Keratinocyte (primary cell): ENCODE measurements around the gene MROH7. TPM values are rescaled to one million over a fixed set of nuclear protein-coding genes. Genes with fewer than 3 reads are reported as not detected.

Source experiments
- DNase-seq: peaks from one replicate; pipeline ENCODE4 v3.0.0-alpha.2; 2011; ENCODE audit warnings: low read depth, missing footprints, low spot score
- FAIRE-seq: peaks from 2 replicates; lab custom pipeline; 2011; peaks lifted over from hg19 to GRCh38; lab: Jason Lieb, UNC
- H2AFZ ChIP-seq: 2 replicates; pipeline ENCODE4 v1.6.0; 2012; ENCODE audit warnings: low read length, control low read depth, inconsistent platforms; ENCODE audit not compliant: control insufficient read depth
- H3K27ac ChIP-seq: 2 replicates; pipeline ENCODE4 v1.5.1; 2011; ENCODE audit warnings: low read length; ENCODE audit not compliant: control insufficient read depth, insufficient read depth
- H3K27me3 ChIP-seq: 3 replicates; pipeline ENCODE4 v1.6.0; 2011; ENCODE audit warnings: low read length; ENCODE audit not compliant: control insufficient read depth, insufficient read depth; ENCODE audit errors: extremely low read depth
- H3K36me3 ChIP-seq, 2 experiments: 2 replicates in 1 of 2; 3 replicates in 1 of 2; pipeline ENCODE4 v1.5.1; 2011; ENCODE audit warnings: low read length in 2 of 2, mild to moderate bottlenecking in 1 of 2; ENCODE audit not compliant: control insufficient read depth in 2 of 2, insufficient read depth in 2 of 2; ENCODE audit errors: extremely low read depth in 1 of 2
- H3K4me1 ChIP-seq: 3 replicates; pipeline ENCODE4 v1.5.1; 2011; ENCODE audit warnings: low read length; ENCODE audit not compliant: control insufficient read depth, insufficient read depth; ENCODE audit errors: extremely low read depth
- H3K4me2 ChIP-seq: 3 replicates; pipeline ENCODE4 v1.6.0; 2011; ENCODE audit warnings: low read depth, low read length; ENCODE audit not compliant: control insufficient read depth, insufficient read depth; ENCODE audit errors: extremely low read depth
- H3K4me3 ChIP-seq, 3 experiments: fragments of 200-600 bp in 1 of 3; sonication (generic) in 1 of 3; 2 replicates in 2 of 3; 3 replicates in 1 of 3; pipeline ENCODE4 v1.5.1; 2011 to 2016; ENCODE audit warnings: low read length in 3 of 3, mild to moderate bottlenecking in 3 of 3, control low read depth in 2 of 3, inconsistent platforms in 1 of 3, low read depth in 1 of 3, mixed read lengths in 1 of 3, mixed run types in 1 of 3, moderate library complexity in 1 of 3; ENCODE audit not compliant: control insufficient read depth in 2 of 3, insufficient read depth in 2 of 3; ENCODE audit errors: extremely low read depth in 1 of 3
- H3K79me2 ChIP-seq: 2 replicates; pipeline ENCODE4 v1.6.0; 2012; ENCODE audit warnings: low read length; ENCODE audit not compliant: control insufficient read depth, insufficient read depth
- H3K9ac ChIP-seq: 3 replicates; pipeline ENCODE4 v1.6.0; 2011; ENCODE audit warnings: low read length; ENCODE audit not compliant: control insufficient read depth, insufficient read depth; ENCODE audit errors: extremely low read depth
- H3K9me1 ChIP-seq: 3 replicates; pipeline ENCODE4 v1.6.0; 2011; ENCODE audit warnings: low read length; ENCODE audit not compliant: control insufficient read depth, insufficient read depth; ENCODE audit errors: extremely low read depth
- H3K9me3 ChIP-seq: 2 replicates; pipeline ENCODE4 v1.5.1; 2012; ENCODE audit warnings: low read depth, low read length; ENCODE audit not compliant: control insufficient read depth
- H4K20me1 ChIP-seq: 3 replicates; pipeline ENCODE4 v1.6.0; 2011; ENCODE audit warnings: low read length; ENCODE audit not compliant: control insufficient read depth, insufficient read depth; ENCODE audit errors: extremely low read depth
- CTCF ChIP-seq, 3 experiments: IDR thresholded peaks in 1 of 3; conservative IDR thresholded peaks in 1 of 3; optimal IDR thresholded peaks in 1 of 3; 2 replicates in 2 of 3; 3 replicates in 1 of 3; pipeline versions ENCODE3 to v1.5.1; 2011; ENCODE audit warnings: low read length in 3 of 3, mild to moderate bottlenecking in 3 of 3, moderate library complexity in 2 of 3, control low read depth in 1 of 3, inconsistent platforms in 1 of 3; ENCODE audit not compliant: insufficient read depth in 2 of 3; ENCODE audit errors: extremely low read depth in 1 of 3
- EZH2 ChIP-seq: IDR thresholded peaks from one replicate; pipeline ENCODE4 v1.6.1; 2012; ENCODE audit warnings: inconsistent platforms, mild to moderate bottlenecking, low read length, moderate library complexity
- dilution Hi-C: fragments of 300-500 bp; cut with MboI; formaldehyde crosslinking; loops from one replicate; pipeline ENCODE4 v1.7.0; 2020; ENCODE audit warnings: low sequenced_read_pairs; ENCODE audit not compliant: extremely low pct_ligation_motif_present
- polyA plus RNA-seq, 5 experiments: library from polyadenylated mRNA; depleted of rRNA in 3 of 5; stranded (reverse) in 3 of 5; stranded (forward) in 1 of 5; unstranded in 1 of 5; fragments of >200 nt; gene quantifications; 1 replicate in 1 of 5; 2 replicates in 3 of 5; 3 replicates in 1 of 5; pipeline versions ENCODE4 v1.2.1 to v1.2.3, GENCODE V29; 2011 to 2012; ENCODE audit warnings: missing spikeins in 2 of 5, low read depth in 1 of 5, low replicate concordance in 1 of 5

Gene MROH7
- polyA plus RNA-seq, 1 donor (not counting 4 experiments of a cell fraction or from before 2014, with no cell fraction given) = not detected

- no peaks in the 10 kb centered on the region for H3K4me1 ChIP-seq
- no peak overlapping the region for H3K9ac ChIP-seq
- H3K9me1 ChIP-seq = no peaks in the 10 kb centered on the region
- peaks cover 6% of the 10 kb centered on the region for H3K27me3 ChIP-seq
- H3K36me3 ChIP-seq = no peaks in the 10 kb centered on the region
- no peak for FAIRE-seq
- H4K20me1 ChIP-seq = no peaks in the 10 kb centered on the region
- no peak overlapping the region for H3K4me3 ChIP-seq
- TF ChIP-seq EZH2 (no peak), CTCF (optimal IDR thresholded peaks at IDR 0.05 in 1 of 3, IDR thresholded peaks at IDR 0.05 in 1 of 3, conservative IDR thresholded peaks at IDR 0.05 in 1 of 3; ENCODE audit: extremely low read depth in 1 of 3, insufficient read depth in 2 of 3, low read length in 3 of 3) (no peak)
- dilution Hi-C loops = no loop called here
- no peak overlapping the region for H3K27ac ChIP-seq
- no peaks in the 10 kb centered on the region for H3K9me3 ChIP-seq
- H2AFZ ChIP-seq = no peak overlapping the region
- no peak for DNase-seq
- H3K4me2 ChIP-seq = no peak overlapping the region
- no peaks in the 10 kb centered on the region for H3K79me2 ChIP-seq
Measured at GRCh38 chr1:54698346-54698745, 56.8 kb downstream of the MROH7 start.

GRCh38 chr1:54699936-54700525 lies 58.4 kb downstream of the MROH7 start:
- Histone ChIP-seq H3K4me3 (no peak overlapping the region), H3K9ac (no peak overlapping the region), H3K9me1 (no peaks in the 10 kb centered on the region), H3K36me3 (no peaks in the 10 kb centered on the region), H3K4me2 (no peak overlapping the region), H3K27me3 (peaks cover 6% of the 10 kb centered on the region), H4K20me1 (no peaks in the 10 kb centered on the region), H3K27ac (no peak overlapping the region), H2AFZ (no peak overlapping the region), H3K79me2 (no peaks in the 10 kb centered on the region), H3K4me1 (no peaks in the 10 kb centered on the region), H3K9me3 (no peaks in the 10 kb centered on the region)
- TF ChIP-seq EZH2 = no peak
- TF ChIP-seq CTCF (optimal IDR thresholded peaks at IDR 0.05 in 1 of 3, IDR thresholded peaks at IDR 0.05 in 1 of 3, conservative IDR thresholded peaks at IDR 0.05 in 1 of 3; ENCODE audit: extremely low read depth in 1 of 3, insufficient read depth in 2 of 3, low read length in 3 of 3) = no peak
- dilution Hi-C loops = no loop called here
- DNase-seq (no peak), FAIRE-seq (no peak)
